Stromal cell of bone marrow (primary cell): ENCODE measurements around the gene STARD10.
A peak's percentile ranks its signal among the peaks of the same experiment; 100 is the strongest.
"Not testable (repeated sequence)": the region's sequence is repeated elsewhere in the genome, so short reads cannot be mapped to it uniquely, and the experiment has no call there.

Source experiments
- DNase-seq: peaks from one replicate; pipeline ENCODE4 v3.0.0-alpha.2; 2012; ENCODE audit warnings: low read depth

STARD10 gene

DNA sequence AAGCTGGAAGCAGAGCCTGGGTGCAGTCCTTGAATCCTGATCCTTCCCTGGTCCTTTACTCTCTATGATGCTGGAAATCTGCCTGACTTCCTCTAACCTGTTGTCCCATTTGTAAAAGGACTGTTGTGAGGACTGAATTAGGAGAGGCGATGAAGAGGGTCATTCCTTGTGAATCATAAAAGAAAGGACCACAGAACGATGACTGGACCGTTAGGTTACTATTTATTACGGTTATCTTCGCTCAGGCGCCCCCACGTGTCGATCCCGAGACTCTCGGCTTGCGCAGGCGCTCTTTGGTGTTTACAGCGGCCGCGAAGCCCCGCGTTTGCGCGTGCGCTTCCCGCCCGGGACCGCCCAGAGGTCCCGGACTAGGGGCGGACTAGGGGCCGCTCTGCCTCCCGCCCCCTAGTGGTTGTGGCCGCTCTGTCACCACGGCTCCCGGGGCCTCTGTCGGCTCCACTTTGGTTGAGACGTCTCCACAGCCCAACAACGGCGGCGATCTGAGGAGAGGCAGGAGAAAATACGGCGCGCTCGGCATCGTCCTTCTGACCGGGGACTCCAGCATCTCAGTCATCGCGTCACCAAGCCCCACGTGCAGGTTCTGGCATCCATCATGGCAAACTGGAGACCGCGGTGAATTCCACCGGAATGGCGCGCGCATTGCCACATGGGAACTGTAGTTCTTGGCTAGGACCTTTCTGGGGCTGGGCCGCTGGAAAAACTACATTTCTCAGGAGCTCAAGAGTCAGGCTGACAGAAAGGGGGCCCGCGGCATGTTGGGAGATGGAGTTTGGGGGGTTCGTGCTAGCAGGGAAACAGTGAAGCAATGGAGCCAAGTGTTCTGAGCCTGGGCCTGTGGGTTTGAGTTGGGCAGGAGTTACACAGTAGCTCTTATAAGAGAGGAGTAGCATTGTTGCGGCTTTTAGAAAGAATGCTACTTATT lies at the start of gene STARD10:
STARD10 (minus strand) TSS at position 623 of the 943 bp plus-strand sequence. CDS start 12,866 bp downstream, outside the sequence.
- DNase-seq: peak; percentile 93

GRCh38 chr11:72842653-72843330 lies 48.9 kb upstream of the STARD10 start:
- DNase-seq: no peak

DNA sequence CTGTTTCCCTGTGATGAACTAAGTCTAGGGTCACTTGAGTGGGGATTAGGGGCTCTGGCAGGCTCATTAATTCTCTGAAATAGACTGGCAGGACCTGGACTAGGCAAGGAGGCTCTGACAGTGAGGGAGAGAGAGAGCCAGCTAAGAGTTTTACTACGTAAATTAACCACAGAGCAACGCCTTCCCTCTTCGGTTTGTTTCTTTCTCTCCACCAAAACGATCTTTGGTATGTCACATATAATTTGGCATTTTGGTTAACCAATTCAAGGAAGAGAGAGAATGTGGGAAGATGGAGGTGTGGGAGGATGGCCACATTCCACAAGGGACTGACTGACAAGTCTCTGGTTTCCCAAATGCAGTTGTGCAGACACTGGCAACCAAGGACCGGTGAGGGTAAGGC lies 48.3 kb upstream of the STARD10 start:
- no peak for DNase-seq

GRCh38 chr11:72841397-72841796 lies 47.5 kb upstream of the STARD10 start:
- DNase-seq: no peak

DNA sequence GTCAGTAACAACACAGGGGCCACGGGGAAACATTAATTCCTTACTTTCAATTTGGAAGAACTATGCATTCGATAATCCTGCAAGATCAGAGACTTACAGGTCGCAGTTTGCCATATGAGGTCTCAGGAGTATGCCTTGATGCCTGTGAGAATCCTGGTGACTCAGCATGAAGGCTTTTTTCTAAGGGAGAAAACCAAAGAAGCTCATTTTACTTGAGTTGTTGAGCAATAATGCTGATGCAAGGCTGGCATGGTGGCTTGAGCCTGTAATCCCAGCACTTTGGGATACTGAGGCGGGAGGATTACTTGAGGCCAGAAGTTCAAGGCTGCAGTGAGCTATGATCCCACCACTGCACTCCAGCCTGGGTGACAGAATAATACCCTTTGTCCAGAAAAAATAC lies 46.9 kb upstream of the STARD10 start:
- DNase-seq: peak; percentile 89

DNA sequence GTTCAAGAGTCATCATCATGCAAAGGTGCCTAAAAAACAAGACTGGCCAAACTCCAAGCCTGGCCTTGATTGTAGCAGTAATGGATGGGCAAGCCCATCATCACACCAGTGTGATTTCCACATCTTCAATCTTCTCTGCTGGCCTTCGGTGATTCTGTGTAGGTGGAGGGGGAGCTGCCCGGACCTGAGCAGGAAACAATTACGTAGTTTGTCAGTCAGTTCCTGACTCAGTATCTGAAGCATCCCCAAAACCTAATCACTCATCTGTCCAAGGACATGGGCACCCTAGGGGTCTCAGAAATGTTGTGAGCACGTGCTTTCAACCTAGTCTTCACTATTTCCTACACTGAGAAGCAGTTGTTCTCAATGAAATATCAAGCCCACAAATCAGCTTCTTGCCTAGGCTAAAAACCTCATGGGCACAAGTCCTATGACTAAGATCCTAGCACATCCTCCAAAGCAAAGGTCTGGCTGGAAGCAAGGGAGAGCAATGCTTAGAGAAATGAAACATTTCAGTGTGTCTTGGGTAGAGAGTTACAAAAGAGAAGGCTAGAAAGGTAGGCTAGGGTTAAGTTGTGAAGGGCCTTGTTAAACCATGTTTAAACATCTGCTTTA lies 45.0 kb upstream of the STARD10 start:
- no peak for DNase-seq

- DNase-seq: no peak
Measured at GRCh38 chr11:72836111-72836510, 42.3 kb upstream of the STARD10 start.

- no peak for DNase-seq
Measured at GRCh38 chr11:72834905-72835304, 41.1 kb upstream of the STARD10 start.

DNA sequence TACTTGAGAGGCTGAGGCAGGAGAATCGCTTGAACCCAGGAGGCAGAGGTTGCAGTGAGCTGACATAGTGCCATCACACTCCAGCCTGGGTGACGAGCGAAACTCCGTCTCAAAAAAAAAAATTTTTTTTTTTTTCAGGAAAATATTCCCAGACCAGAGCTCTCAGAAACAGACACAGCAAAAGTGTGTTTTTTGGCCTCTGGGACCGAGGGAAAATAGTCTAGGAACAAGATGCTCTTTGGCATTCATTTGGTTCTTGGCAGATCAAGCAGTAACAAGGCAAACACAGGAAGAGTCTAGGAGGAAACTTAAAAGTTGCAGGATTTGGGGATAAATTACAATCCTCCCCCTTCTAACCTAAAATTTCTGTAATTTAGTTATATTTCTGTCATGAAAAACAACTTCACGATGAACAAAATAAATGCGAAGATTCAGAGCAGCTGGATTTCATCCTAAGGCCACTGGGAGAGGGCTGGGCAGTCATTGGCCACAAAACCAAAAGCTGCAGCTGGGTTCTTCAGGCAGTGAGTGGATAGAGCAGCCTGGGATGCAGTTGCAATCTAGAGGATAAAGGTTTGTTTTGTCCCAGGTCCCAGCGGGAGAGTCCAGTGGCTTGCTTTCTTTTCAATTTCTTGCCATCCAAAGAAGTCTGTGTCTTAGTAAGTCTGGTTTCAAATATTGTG lies 40.1 kb upstream of the STARD10 start:
- DNase-seq: no peak

DNA sequence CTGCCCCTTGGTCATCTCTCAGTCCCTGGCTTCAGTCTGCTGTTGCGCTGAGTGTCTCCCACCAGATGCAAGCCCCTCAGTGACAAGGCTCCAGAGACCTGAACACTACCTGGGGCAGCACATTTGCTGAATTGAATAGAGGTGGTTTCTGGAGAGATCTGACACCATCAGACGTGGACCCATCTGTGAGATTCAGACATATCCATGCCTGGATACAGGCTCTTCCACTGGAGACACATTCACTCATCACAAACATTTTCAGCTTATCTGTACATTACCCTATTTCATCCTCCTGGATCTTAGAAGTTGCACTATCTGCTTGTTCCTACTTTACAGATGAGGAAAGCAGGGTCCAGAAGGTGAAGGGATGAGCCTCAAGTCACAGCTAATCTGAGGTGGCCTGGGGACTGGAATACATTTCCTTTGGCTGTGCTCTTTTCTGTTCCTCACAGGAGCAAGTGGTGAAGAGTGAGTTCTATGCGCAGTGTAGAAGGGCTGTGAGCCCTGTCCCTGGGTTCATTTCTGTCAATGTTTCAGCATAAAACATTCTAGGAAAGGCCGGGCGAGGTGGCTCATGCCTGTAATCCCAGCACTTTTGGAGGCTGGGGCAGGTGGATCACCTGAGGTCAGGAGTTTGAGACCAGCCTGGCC lies 39.4 kb upstream of the STARD10 start:
- DNase-seq: no peak

- no peak for DNase-seq
Measured at GRCh38 chr11:72832301-72833082, 38.6 kb upstream of the STARD10 start.

- DNase-seq: peak; percentile 58
Measured at GRCh38 chr11:72831521-72832300, 37.9 kb upstream of the STARD10 start.

- no peak for DNase-seq
Measured at GRCh38 chr11:72829884-72830533, 36.2 kb upstream of the STARD10 start.

DNA sequence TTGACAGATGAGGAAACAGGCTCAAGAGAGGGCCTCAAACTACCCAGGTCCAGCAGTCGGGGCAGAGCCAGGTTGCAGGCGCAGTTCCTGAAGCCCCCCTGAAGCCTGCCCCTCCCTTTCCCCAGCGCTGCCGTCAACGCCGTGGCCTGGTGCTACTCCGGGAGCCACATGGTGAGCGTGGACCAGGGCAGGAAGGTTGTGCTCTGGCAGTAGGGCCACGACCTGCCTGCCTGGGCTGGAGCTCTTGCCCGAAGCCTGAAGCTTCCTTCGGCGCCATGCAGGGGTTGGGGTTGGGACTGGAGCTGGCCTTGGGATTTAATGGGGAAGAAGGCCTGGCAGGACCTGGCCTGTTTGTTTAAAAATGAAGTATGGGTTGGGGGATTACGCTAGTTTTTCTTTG lies 35.3 kb upstream of the STARD10 start:
- no peak for DNase-seq

GRCh38 chr11:72828692-72829101 lies 34.9 kb upstream of the STARD10 start:
- no peak for DNase-seq

- DNase-seq: no peak
Measured at GRCh38 chr11:72828081-72828567, 34.3 kb upstream of the STARD10 start.

GRCh38 chr11:72827656-72828055 lies 33.8 kb upstream of the STARD10 start:
- not testable (repeated sequence) for DNase-seq

GRCh38 chr11:72826942-72827480 lies 33.2 kb upstream of the STARD10 start:
- no peak for DNase-seq
